Hippocampal formation (tissue), 2 donors: Measurements from ENCODE around the gene UTP18.
A peak's percentile ranks its signal among the peaks of the same experiment; 100 is the strongest.
"Not testable (repeated sequence)": the region's sequence is repeated elsewhere in the genome, so short reads cannot be mapped to it uniquely, and the experiment has no call there.

ENCODE experiments used
- DNase-seq, 2 donors: peaks; one replicate each; lab custom pipeline; 2025; lab: John Stamatoyannopoulos, UW

UTP18 gene

GRCh38 chr17:51258756-51259563 lies 1.4 kb upstream of the UTP18 start:
- peak in 1 of 2 donors; percentile 3 for DNase-seq

GRCh38 chr17:51259564-51260236 lies 646 bp upstream of the UTP18 start, which contains the start of gene MBTD1:
Gene MBTD1, minus strand, starts transcription at chr17:51260049. Its CDS starts 34,888 bp downstream, at chr17:51225161.
- DNase-seq = peak; percentile 96 to 99

GRCh38 chr17:51261024-51261963 lies 948 bp downstream of the UTP18 start:
- peak; percentile 23 to 38 for DNase-seq

- DNase-seq = no peak
Measured at GRCh38 chr17:51263006-51263405, 2.7 kb downstream of the UTP18 start.

- DNase-seq = not testable (repeated sequence)
Measured at GRCh38 chr17:51264466-51264865, 4.1 kb downstream of the UTP18 start.

- no peak for DNase-seq
Measured at GRCh38 chr17:51269991-51270390, 9.6 kb downstream of the UTP18 start.

GRCh38 chr17:51270636-51271035 lies 10.3 kb downstream of the UTP18 start:
- DNase-seq = no peak

GRCh38 chr17:51272812-51273211 lies 12.5 kb downstream of the UTP18 start:
- no peak for DNase-seq

- DNase-seq = no peak
Measured at GRCh38 chr17:51275381-51275780, 15.0 kb downstream of the UTP18 start.

GRCh38 chr17:51279183-51279582 lies 18.8 kb downstream of the UTP18 start:
- no peak for DNase-seq

GRCh38 chr17:51287412-51287811 lies 27.1 kb downstream of the UTP18 start:
- no peak for DNase-seq

- DNase-seq = no peak
Measured at GRCh38 chr17:51289696-51290111, 29.4 kb downstream of the UTP18 start.

GRCh38 chr17:51294338-51294737 lies 34.0 kb downstream of the UTP18 start:
- not testable (repeated sequence) for DNase-seq

- DNase-seq = peak; percentile 3 to 71
Measured at GRCh38 chr17:51298508-51299371, 38.4 kb downstream of the UTP18 start.

- no peak for DNase-seq
Measured at GRCh38 chr17:51299859-51300258, 39.5 kb downstream of the UTP18 start.

GRCh38 chr17:51305182-51305581 lies 44.8 kb downstream of the UTP18 start:
- no peak for DNase-seq

- DNase-seq = not testable (repeated sequence)
Measured at GRCh38 chr17:51312003-51312402, 51.7 kb downstream of the UTP18 start.

GRCh38 chr17:51319186-51319585 lies 58.8 kb downstream of the UTP18 start:
- DNase-seq = no peak

GRCh38 chr17:51322390-51323029 lies 62.2 kb downstream of the UTP18 start:
- DNase-seq = peak in 1 of 2 donors; percentile 59

GRCh38 chr17:51325471-51325870 lies 65.1 kb downstream of the UTP18 start:
- DNase-seq = no peak
